GM19468 (cell line): ENCODE results near the gene SPDYE4.

Experiments used
- ATAC-seq: cut with Tn5 transposase; IDR thresholded peaks from one replicate; pipeline ENCODE4 v1.9.1; 2021; ENCODE audit warnings: mild to moderate bottlenecking, moderate library complexity, moderate number of reproducible peaks; ENCODE audit not compliant: unreplicated experiment; ENCODE audit errors: extremely low read depth

Gene SPDYE4

DNA sequence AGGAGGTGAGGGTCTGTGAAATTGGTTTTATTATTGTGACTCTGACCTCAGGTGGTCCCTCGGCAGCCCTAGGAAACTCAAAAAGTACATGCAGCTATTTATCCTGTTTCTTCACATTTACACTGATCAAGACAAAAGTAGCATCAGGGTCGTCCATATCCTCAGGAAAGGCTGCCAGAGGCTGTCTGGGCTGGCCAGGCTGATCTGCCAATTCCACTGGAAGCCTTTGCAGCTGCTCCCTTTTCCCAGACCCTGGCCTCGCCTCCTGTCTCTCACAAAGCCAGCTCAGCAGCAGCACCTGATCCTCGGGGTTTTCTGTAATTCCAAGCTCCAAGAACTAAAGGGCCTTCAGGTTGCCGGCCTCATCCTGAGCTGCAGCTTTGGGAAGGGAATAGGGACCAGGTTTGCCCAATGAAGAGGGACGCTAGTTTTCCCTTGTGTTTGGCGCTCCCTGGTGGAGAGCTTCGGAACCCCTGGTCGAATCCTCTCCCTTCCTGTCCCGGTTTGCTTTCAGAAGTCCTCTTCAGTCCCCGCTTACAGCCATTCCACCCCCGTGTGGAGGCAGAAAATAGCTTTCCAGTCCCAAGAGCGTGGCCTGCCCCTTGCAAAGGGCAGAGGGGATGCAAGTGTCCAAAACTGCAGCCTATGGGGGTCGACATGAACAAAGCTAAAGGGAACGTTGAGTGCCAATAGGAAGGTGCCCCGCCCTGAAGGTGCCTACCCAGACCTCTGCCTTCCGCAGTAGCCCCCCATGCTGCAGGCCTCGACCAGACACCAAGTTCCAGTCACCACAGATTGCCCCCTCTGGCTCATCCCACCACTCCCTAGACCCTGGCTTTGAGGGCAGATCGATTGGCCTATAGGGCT lies 27.4 kb upstream of the SPDYE4 start:
- ATAC-seq: no peak

DNA sequence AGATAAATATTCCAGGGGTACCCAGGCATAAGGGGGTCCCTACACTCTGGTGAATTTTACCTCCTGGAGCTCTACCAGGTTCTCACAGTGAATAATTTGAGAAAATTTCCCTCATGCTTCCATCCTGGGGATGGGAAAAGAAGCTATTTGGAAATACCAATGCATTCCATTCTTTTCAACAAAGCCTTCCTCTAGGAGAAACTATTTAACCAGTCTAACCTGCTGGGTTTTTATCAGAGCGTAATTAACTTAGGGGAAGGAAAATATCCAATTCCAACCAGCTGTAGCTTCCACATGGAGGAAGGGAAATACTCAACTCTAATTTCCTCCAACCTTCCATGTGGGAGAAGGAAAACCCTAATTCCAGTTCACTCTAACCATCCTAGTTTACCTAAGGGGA lies 23.8 kb upstream of the SPDYE4 start:
- ATAC-seq: no peak

DNA sequence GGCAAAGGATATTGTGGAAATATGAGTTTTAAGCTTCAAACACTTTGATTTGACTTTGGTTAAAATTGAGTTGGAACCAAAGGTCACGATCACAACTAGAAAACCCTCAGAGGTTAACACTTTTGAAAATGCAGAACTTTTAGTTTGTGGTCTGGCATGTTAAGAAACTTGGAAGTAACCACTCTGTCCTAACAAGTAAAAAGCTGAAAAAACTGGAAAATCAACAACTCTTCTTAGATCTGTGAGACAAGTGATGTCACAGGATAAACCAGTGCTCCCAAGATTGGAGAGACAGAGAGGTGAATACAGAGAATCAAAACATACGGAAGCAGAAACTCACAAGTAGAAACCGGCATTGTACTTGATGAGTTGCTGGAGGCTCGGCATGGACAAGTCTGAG lies 23.4 kb upstream of the SPDYE4 start:
- no peak for ATAC-seq

DNA sequence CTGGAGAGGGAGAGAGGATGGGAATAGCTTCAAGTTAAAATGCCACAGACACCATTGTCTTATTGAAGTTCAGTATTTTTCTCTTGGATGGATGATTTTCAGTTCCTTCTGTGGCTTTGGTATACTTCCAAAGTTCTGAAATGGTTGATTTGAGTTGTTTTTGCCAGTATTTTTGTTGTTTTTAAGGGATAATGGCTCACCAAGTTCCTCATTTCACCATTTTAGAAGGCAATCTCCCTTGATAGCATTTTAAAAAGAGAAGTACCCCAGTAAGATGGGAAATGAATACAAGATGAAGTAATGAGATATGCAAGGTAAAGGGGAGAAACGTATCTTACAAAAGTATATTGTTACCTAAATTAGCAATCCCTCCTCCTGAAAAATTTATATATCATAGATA lies 18.5 kb upstream of the SPDYE4 start:
- no peak for ATAC-seq

DNA sequence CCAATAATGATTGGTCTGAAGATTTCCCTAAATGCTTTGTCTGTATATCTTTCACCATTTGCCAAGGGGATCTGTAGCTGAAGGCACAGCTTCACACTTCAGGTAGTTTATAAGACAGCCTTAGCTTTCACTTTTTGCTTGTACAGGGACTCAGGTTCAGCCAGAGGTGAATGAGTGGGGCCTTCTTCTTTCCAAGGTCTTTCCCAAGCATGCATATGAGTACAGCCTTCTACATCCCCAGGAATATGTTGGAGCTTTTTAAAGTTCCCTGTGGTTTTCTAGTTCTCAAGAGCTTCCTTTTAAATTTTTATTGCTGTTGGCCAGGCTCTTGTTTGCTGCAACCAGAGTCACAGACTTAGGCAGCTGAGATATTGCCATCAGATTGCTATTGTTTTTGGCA lies 17.9 kb upstream of the SPDYE4 start:
- ATAC-seq: no peak

DNA sequence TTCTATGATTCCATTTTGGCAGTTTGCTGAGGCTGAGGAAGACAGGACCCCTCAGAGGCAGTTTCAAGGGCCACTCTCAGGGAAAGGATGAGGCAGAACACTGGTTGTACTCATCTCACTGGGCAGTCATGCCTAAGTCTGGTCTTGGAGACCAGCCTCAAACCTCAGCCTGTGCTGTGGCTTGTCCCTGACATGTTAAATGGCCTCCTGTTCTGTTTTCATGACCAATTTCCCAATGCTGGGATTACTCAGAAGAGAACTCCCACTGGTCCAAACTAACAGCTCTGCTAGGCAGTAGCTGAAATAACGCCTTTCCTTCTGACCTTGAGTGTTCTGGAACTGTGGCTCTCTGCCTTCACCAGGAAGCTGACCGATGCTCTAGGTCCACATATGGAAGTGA lies 8.4 kb upstream of the SPDYE4 start:
- no peak for ATAC-seq

DNA sequence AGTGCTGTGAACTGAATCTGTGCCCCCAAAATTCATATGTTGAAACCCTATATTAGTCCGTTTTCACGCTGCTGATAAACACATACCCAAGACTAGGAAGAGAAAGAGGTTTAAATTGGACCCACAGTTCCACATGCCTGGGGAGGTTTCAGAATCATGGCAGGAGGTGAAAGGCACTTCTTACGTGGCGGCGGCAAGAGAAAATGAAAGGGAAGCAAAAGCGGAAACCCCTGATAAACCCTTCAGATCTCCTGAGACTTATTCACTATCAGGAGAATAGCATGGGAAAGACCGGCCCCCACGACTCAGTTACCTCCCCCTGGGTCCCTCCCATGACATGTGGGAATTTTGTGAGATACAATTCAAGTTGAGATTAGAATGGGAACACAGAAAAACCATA lies 3.7 kb upstream of the SPDYE4 start:
- ATAC-seq: no peak

DNA sequence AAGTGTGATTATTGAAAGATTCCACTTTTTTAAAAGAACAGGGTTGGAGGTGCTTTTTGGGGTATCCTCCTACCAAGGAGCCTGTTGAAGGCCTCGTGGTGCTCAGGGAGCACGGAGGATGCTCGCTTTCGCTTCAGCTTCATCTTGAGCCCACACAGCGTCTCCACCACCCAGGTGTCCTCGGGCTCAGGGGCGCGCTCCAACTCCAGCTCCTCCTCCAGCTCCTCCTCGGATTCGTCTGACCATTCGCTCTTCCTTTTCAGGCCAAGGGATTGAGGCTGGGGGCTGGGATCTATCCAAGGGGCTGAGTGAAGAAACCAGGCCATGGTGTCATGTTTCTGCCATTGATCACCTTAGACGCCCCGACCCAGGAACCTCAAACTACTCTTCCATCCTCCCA lies 1.2 kb downstream of the SPDYE4 start:
- ATAC-seq: no peak

DNA sequence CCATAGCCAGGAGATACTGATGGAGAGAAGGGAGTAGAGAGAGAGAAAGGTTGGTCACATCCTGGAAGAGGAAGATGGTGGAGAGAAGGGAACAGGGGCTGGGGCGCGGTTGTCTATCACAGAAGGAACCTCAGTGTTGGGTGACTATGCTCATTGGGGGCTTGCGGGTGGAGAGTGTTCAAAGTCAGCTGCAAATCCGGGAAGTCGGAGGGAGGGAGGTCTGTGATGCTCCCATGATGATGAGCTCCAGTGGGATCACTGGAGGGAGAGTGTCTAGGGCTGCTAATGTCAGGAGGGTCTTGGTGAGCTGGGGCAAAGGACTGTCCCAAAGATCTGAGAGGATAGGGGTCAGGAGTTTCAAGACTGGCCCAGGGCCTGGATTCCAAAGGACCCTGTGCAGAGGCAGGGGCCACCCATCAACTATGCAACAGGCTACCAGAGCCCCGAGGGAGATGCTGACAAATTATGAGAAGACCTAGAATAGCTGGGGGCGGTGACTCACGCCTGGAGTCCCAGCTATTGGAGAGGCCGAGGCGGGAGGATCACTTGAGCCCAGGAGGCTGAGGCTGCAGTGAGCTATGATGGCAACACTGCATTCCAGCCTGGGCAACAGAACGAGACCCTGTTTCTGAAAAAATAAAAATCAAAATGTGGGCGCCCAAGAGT lies 2.6 kb downstream of the SPDYE4 start:
- ATAC-seq: no peak

DNA sequence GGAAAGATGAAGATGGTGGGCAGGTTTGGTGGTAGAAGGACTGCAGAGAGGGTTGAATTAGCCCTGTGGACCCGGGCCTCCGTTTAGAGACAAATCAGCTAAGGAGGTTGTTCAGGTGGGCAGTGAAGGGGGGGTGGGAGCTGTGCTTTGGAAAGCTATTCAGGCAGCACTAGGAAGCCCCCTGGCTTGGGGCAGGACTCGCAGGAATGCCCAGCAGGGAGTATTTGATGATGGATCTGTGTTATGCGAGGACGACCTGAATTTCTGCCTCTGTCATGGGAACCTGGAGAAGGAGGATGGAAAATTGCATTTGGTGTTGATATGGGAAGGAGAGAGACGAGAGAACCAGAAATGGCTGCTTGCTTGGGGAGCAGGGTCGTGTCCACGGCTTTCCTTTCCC lies 3.5 kb downstream of the SPDYE4 start:
- ATAC-seq: no peak

DNA sequence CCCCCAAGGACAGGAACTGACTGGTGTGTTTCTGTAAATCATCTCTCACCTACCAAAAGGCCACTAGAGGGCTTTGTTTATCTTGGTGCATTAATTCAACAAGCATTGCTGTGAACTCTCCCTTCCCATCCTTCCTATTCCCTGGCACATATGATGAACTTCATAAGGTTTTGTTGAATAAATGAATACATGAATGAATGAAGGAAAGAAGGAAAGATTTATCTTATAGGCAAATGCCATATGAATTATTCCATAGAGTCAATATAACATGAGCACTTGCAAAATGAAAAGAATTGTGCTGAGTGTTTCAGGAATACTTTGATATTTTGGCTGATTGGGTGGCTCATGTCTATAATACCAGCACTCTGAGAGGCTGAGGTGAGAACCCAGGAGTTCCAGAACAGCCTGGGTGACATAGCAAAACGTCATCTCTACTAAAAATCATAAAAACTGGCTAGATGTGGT lies 4.3 kb downstream of the SPDYE4 start:
- ATAC-seq: no peak

DNA sequence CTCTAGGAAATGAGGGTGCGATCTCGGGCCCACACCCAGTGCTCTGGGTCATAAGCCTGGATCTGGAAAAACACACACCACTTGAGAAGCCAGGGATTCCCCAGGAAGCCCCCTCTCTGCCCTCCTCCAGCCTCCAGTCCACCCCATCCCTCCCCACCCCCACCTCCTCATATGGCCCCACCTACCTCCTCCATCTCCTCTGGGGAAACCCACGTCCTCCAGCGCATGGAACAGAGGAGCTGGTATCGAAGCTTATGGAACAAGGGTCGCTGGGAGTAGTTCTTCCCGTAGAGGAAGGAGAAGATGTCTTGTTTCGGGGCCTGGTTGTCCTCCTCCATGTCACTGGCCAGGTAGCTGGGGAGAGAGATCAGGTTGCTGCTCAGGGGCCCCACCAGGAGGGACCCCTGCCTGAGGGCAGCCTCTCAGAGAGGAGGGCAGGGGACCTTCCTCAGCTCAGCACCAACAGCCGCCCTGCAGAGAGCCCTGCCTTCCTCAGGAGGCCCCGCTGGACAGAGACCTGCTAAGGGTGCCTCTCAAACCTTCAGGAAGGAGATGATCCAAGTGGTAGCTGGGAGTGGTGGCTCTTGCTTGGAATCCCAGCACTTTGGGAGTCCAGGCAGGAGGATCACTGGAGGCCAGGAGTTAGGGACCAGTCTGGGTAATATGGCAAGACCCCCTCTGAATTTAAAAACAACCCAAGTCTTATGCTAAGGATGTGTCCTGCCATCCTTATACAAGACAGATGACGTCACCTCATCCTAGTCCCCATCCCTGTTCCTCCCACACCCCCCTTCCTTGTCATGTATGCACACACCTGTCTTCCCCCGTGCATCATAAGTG lies 5.0 kb downstream of the SPDYE4 start:
- no peak for ATAC-seq

DNA sequence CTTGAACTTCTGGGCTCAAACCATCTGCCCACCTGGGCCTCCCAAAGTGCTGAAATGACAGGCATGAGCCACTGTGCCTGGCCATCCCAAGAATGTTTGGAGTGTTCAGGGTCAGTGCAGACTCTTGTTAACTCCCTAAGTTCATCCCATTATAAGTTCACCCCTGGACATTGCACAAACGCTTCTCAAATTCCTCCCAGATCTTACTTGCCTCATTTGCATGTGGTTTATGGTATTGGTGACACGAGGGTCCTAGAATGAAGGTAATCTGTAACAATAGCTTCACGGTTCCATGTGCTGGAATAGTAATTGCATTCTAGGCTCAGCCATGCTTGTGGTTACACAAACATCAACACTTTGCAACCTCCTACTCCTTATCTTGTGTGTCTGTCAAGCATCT lies 8.7 kb downstream of the SPDYE4 start:
- ATAC-seq: no peak

DNA sequence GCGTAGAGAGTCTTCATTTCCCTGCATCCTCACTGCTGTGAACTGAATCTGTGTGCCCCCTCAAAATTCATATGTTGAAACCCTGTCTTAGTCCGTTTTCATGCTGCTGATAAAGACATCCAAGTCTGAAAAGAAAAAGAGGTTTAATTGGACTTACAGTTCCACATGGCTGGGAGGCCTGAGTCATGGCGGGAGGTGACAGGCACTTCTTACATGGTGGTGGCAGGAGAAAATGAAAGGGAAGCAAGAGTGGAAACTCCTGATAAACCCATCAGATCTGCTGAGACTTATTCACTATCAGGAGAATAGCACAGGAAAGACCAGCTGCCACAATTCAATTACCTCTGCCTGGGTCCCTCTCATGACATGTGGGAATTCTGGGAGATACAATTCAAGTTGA lies 10.6 kb downstream of the SPDYE4 start:
- ATAC-seq: no peak

DNA sequence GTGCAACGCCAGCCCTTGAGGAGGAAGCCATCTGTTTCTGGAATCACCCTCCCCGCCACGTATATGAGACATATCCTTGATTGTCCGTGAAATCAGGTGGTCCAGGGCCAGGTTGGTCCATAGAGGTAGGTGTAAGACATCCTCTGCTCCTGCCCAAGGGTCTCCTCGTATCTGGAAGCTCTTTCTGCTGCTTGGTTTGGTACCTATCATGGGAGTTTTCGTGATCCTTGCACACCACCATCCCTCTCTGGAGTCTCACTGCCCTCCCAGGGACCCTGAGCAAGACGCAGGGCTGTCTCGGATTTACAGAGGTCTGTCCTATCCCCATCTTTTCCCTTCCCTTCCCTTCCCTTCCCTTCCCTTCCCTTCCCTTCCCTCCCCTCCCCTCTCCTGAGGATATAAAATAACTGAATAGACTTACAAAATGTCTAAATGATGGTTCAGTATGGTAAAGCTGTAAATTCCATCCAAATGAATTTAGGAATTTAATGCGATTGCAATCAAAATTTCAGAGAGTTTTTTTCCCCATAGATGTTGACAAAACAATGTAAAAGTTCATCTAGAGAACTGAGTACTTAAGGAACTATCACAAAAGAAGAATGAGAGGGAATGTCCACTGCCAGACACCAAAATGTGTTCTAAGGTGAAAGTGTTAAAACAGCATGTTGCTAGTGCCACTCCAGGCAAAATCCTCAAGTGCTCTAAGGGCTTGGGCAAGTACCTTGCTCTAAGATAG lies 11.7 kb downstream of the SPDYE4 start:
- ATAC-seq: no peak

DNA sequence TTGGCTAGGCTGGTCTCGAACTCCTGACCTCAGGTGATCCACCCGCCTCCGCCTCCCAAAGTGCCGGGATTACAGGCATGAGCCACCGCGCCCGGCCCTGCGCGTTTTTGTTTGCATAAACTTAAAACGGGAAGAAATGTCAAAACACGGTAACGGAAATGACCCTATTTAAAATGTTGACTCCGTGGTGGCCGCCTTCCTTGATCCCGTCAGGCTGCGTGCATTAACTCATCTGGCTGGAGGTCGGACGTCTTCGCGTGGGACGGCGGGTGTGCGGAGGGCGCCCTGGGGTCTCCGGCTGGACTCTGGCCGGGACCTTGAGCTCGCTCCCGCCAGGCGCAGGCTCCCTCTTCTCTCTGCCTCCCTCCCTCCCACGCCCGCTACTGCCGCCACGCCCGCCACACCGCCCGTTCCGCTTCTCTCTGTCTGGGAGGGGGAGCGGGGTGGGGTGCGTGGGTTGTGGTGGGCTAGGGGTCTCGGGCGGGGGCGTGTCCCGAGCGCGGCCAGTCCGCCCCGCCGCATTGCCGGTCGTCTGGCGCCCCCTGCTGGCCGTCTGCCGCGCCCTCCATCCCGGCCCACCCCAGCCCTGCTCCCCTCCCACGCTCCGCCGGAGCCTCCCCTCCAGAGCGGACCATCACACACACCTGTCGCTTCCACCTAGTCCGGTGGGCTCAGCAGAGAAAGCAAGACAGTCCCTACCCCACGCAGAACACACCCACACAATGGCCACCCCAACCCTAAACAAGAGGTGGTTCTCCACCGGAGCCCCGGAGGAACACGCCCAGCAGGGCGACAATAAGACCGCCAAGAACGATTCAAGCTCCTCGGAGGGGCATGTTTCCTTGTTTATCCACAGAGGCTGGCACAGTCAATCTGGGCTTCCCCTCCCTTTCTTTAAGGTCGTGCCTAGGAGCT lies 12.5 kb downstream of the SPDYE4 start:
- ATAC-seq: no peak

DNA sequence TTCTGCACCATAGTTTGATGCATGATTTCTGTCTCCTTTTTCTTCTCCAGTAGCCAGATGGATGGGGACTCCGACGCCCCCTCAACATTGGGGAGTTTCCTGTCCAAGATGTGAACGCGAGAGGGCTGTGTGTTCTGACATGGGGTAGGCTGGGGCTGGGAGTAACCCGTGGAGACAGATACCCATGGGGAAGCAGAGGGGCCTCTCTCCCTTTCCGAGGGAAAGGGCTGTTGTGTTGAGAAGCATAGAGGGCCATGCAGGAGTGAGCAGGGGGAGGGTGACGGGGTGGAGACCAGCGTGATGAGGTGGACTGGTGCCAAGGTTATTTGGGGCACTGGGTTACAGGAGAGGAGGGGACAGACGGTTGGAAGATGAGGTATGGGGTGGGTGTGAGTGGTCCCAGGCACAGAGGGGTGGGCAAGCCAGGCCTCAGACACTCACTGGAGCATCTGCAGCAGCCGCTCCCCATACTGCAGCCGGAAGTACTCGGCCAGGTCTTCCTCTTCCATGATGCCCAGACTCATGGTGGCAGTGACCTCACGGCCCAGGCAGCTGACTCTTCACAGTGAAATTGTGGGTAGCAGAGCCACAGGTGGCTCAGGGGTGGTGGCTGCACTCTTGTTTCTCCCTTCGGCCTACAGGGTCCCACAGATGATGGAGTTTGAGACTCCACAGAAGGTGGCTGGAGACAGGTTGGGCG lies 14.1 kb downstream of the SPDYE4 start:
- ATAC-seq: no peak

DNA sequence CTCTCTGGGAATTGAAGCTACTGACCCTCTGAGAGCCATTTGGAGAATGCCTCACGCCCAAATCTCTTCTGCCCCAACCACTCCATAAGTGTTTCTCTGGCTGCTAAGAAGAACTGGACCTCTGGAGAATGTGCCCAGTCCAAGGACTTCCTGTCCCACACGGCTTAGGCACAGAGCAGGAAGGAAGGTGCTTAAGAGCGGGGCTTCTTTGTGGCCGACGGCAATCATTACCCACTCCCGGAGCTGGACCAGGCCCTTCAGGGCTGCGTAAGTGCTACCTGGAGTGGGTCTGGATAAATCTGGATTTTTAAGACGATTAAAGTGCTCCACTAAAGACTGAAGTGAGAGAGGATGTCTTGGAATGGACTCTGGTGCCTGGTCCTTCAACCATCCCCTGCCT lies 15.5 kb downstream of the SPDYE4 start:
- no peak for ATAC-seq

DNA sequence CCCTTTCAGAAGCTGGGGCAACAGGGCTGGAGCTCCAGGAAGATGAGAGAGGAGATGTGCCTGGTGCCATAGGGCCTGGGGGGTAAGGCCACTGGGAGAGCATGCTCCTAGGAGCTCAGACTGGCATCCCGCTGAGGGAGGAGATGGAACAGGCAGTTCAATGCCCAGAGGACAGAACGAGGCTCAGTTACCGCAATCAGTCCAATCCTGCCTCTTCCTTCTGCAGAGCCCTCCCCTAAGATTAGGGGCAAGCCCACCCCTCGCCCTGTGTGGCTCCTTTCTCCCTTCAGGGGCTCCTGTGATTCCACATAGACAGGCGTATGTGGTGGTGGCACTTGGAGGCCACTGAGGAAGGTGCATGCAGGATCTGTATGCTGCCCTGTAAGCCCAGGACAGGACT lies 16.1 kb downstream of the SPDYE4 start:
- no peak for ATAC-seq
